ENCODE results near the gene CTR9.

CTR9 gene

GRCh38 chr11:10750838-10751580 lies at the start of gene CTR9:
Gene CTR9 (plus strand): TSS chr11:10751246. CDS start chr11:10751413, 167 bp downstream.
- peak; percentile 92 for DNase-seq

GRCh38 chr11:10701982-10702381 lies 49.1 kb upstream of the CTR9 start:
- no peak for DNase-seq

GRCh38 chr11:10708131-10708530 lies 42.9 kb upstream of the CTR9 start:
- DNase-seq: no peak

GRCh38 chr11:10709299-10710086 lies 41.6 kb upstream of the CTR9 start:
- DNase-seq: no peak

GRCh38 chr11:10715571-10715970 lies 35.5 kb upstream of the CTR9 start:
- DNase-seq: no peak

GRCh38 chr11:10716122-10716521 lies 34.9 kb upstream of the CTR9 start:
- DNase-seq: no peak

- DNase-seq: no peak
Measured at GRCh38 chr11:10716543-10717259, 34.3 kb upstream of the CTR9 start.

GRCh38 chr11:10719616-10720015 lies 31.4 kb upstream of the CTR9 start:
- no peak for DNase-seq

GRCh38 chr11:10720881-10721376 lies 30.1 kb upstream of the CTR9 start:
- DNase-seq: no peak

- DNase-seq: no peak
Measured at GRCh38 chr11:10722307-10722706, 28.7 kb upstream of the CTR9 start.

- no peak for DNase-seq
Measured at GRCh38 chr11:10725114-10725906, 25.7 kb upstream of the CTR9 start.

GRCh38 chr11:10725907-10726253 lies 25.2 kb upstream of the CTR9 start:
- DNase-seq: no peak

- no peak for DNase-seq
Measured at GRCh38 chr11:10727146-10727851, 23.7 kb upstream of the CTR9 start.

GRCh38 chr11:10728154-10728553 lies 22.9 kb upstream of the CTR9 start:
- DNase-seq: no peak

GRCh38 chr11:10728789-10729472 lies 22.1 kb upstream of the CTR9 start:
- no peak for DNase-seq

- no peak for DNase-seq
Measured at GRCh38 chr11:10730151-10730550, 20.9 kb upstream of the CTR9 start.

- DNase-seq: no peak
Measured at GRCh38 chr11:10731064-10731680, 19.9 kb upstream of the CTR9 start.

GRCh38 chr11:10735481-10736475 lies 15.3 kb upstream of the CTR9 start:
- DNase-seq: peak; percentile 86

GRCh38 chr11:10742460-10743208 lies 8.4 kb upstream of the CTR9 start:
- peak; percentile 19 for DNase-seq
